Smooth muscle cell (in vitro differentiated cells): ENCODE results near the gene UBE2K. TPM values are rescaled to one million over a fixed set of nuclear protein-coding genes. Genes with fewer than 3 reads are reported as not detected.
A peak's percentile ranks its signal among the peaks of the same experiment; 100 is the strongest.
"Not testable (repeated sequence)": the region's sequence is repeated elsewhere in the genome, so short reads cannot be mapped to it uniquely, and the experiment has no call there.

Experiments used
- DNase-seq: peaks from one replicate; lab custom pipeline; 2025; ENCODE audit not compliant: unreplicated experiment; lab: John Stamatoyannopoulos, UW
- H2AFZ ChIP-seq: fragments of 200-600 bp; sonication (generic); 2 replicates; pipeline ENCODE4 v1.6.0; 2016; ENCODE audit warnings: antibody characterized with exemption, low read depth, mild to moderate bottlenecking
- H3F3A ChIP-seq: fragments of 200-600 bp; sonication (generic); 2 replicates; pipeline ENCODE4 v1.6.0; 2017; ENCODE audit warnings: antibody characterized with exemption, low read depth
- H3K27ac ChIP-seq: fragments of 200-600 bp; sonication (generic); 2 replicates; pipeline ENCODE4 v1.5.1; 2016; ENCODE audit warnings: low read depth, mild to moderate bottlenecking
- H3K27me3 ChIP-seq: fragments of 200-600 bp; sonication (generic); 2 replicates; pipeline ENCODE4 v1.6.1; 2016; ENCODE audit warnings: low read depth, mild to moderate bottlenecking
- H3K36me3 ChIP-seq: fragments of 200-600 bp; sonication (generic); 2 replicates; pipeline ENCODE4 v1.5.1; 2016; ENCODE audit warnings: low read depth
- H3K4me1 ChIP-seq: fragments of 200-600 bp; sonication (generic); 2 replicates; pipeline ENCODE4 v1.5.1; 2016; ENCODE audit warnings: low read depth
- H3K4me2 ChIP-seq: fragments of 200-600 bp; sonication (generic); 2 replicates; pipeline ENCODE4 v1.6.0; 2016; ENCODE audit warnings: mild to moderate bottlenecking
- H3K4me3 ChIP-seq: fragments of 200-600 bp; sonication (generic); 2 replicates; pipeline ENCODE4 v1.5.1; 2016; ENCODE audit warnings: mild to moderate bottlenecking
- H3K79me2 ChIP-seq: fragments of 200-600 bp; sonication (generic); 2 replicates; pipeline ENCODE4 v1.6.0; 2016; ENCODE audit warnings: low read depth, mild to moderate bottlenecking
- H3K9ac ChIP-seq: fragments of 200-600 bp; sonication (generic); 2 replicates; pipeline ENCODE4 v1.6.0; 2016; ENCODE audit warnings: low read depth
- H3K9me3 ChIP-seq: fragments of 200-600 bp; sonication (generic); replicated peaks from 2 replicates; pipeline ENCODE4 v1.5.1; 2016; ENCODE audit warnings: low read depth
- H4K20me1 ChIP-seq: fragments of 200-600 bp; sonication (generic); 2 replicates; pipeline ENCODE4 v1.6.0; 2016; ENCODE audit warnings: low read depth
- CTCF ChIP-seq: fragments of 200-600 bp; sonication (generic); IDR thresholded peaks from 2 replicates; pipeline ENCODE4 v1.5.1; 2017; ENCODE audit warnings: borderline replicate concordance, mild to moderate bottlenecking, antibody characterized with exemption; ENCODE audit not compliant: insufficient read depth, poor library complexity, severe bottlenecking
- WGBS: methylation state at CpG from one replicate; pipeline ENCODE4 v1.1.7; 2016; ENCODE audit warnings: low lambda C conversion rate; 5-methylcytosine and 5-hydroxymethylcytosine counted together
- polyA plus RNA-seq: library from polyadenylated mRNA; unstranded; fragments of >200 nt; fragmentation: Nextera tagmentation; extraction: Ambion mirVana; gene quantifications from 2 replicates; pipeline ENCODE4 v1.2.1, GENCODE V29; 2016
- total RNA-seq: library from RNA; depleted of rRNA; stranded (reverse); fragments of >200 nt; gene quantifications from 2 replicates; pipeline ENCODE4 v1.2.3, GENCODE V29; 2014

UBE2K gene
- total and polyA plus RNA-seq, 2 experiments from 2014 or later = 25.8 to 84.1 TPM

GRCh38 chr4:39700554-39700953, 2.6 kb downstream of the UBE2K start:
- H3K4me2 ChIP-seq = peak overlapping the region; percentile 95
- TF ChIP-seq CTCF = no peak
- no peak overlapping the region for H2AFZ ChIP-seq
- 49% methylated on average over 3 of the region's 3 CpGs for WGBS
- peaks cover 69% of the 10 kb centered on the region for H4K20me1 ChIP-seq
- peaks cover 25% of the 10 kb centered on the region for H3K4me1 ChIP-seq
- H3F3A ChIP-seq = peaks cover 10% of the 10 kb centered on the region
- H3K9me3 ChIP-seq = no peaks in the 10 kb centered on the region
- H3K36me3 ChIP-seq = no peaks in the 10 kb centered on the region
- no peaks in the 10 kb centered on the region for H3K27me3 ChIP-seq
- H3K27ac ChIP-seq = peak overlapping the region; percentile 90
- DNase-seq = no peak
- peak overlapping the region; percentile 94 for H3K9ac ChIP-seq
- peak overlapping the region; percentile 98 for H3K4me3 ChIP-seq
- H3K79me2 ChIP-seq = peaks cover 76% of the 10 kb centered on the region

- Histone ChIP-seq H3K79me2 (peaks cover 98% of the 10 kb centered on the region), H3K36me3 (no peaks in the 10 kb centered on the region), H3K9me3 (no peaks in the 10 kb centered on the region), H3K4me1 (peaks cover 22% of the 10 kb centered on the region), H3K27ac (no peak overlapping the region), H3K4me2 (no peak overlapping the region), H2AFZ (no peak overlapping the region), H3K27me3 (no peaks in the 10 kb centered on the region), H3K9ac (no peak overlapping the region), H3K4me3 (no peak overlapping the region), H4K20me1 (peaks cover 91% of the 10 kb centered on the region), H3F3A (peaks cover 6% of the 10 kb centered on the region)
- no peak for DNase-seq
- 100% methylated on average over 2 of the region's 2 CpGs for WGBS
- TF ChIP-seq CTCF = no peak
These were observed 4.8 kb downstream of the UBE2K start for GRCh38 chr4:39702716-39703115.

GRCh38 chr4:39704789-39705188, 6.9 kb downstream of the UBE2K start:
- 94% methylated on average over 13 of the region's 13 CpGs for WGBS
- not testable (repeated sequence) for H3K4me3 ChIP-seq, H3K27me3 ChIP-seq, H2AFZ ChIP-seq, H3K9ac ChIP-seq, H3K36me3 ChIP-seq, H3K4me2 ChIP-seq, H3K27ac ChIP-seq, H3K9me3 ChIP-seq, DNase-seq, H3F3A ChIP-seq
- H3K4me1 ChIP-seq = peaks cover 16% of the 10 kb centered on the region
- peaks cover 100% of the 10 kb centered on the region for H3K79me2 ChIP-seq
- H4K20me1 ChIP-seq = peaks cover 100% of the 10 kb centered on the region

- Histone ChIP-seq H2AFZ (no peak overlapping the region), H3K27ac (peak overlapping the region; percentile 79), H3K9ac (no peak overlapping the region), H3K4me2 (peak overlapping the region; percentile 30), H4K20me1 (peaks cover 99% of the 10 kb centered on the region), H3F3A (peaks cover 6% of the 10 kb centered on the region), H3K36me3 (no peaks in the 10 kb centered on the region), H3K4me3 (no peak overlapping the region), H3K9me3 (no peaks in the 10 kb centered on the region), H3K27me3 (no peaks in the 10 kb centered on the region), H3K4me1 (peaks cover under 1% of the 10 kb centered on the region), H3K79me2 (peaks cover 100% of the 10 kb centered on the region)
- DNase-seq = no peak
- WGBS = 63% methylated on average over 6 of the region's 6 CpGs
- no peak for TF ChIP-seq CTCF
These were observed 8.4 kb downstream of the UBE2K start for GRCh38 chr4:39706334-39706733.
